Measurements from ENCODE around the gene CTDSPL. TPM values are rescaled to one million over a fixed set of nuclear protein-coding genes. Genes with fewer than 3 reads are reported as not detected.

The CTDSPL gene
- total and polyA plus RNA-seq, 2 of the 8 experiments (the other 6 are each of a cell fraction or from before 2014, with no cell fraction given), result 20.3 to 42.2 TPM

DNA sequence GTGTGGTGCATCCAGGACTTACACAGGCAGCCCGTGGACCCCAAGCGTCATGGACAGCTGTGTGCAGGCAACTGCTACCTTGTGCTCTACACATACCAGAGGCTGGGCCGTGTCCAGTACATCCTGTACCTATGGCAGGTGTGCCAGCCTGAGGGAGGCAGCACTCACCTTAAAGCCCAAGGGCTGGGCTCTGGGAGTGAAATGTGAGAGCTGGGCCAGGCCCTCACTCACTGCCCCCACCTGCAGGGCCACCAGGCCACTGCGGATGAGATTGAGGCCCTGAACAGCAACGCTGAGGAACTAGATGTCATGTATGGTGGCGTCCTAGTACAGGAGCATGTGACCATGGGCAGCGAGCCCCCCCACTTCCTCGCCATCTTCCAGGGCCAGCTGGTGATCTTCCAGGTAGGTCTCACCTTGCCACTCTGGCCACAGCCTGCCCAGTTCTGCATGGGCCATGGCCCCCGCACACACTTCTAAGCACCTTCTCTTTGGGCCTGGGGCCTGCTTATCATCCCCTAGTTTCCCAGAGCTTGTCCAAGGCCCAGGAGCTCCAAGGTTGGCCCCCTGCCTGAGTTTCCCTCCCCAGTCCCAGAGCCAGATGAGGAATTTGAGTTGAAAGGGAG lies 139.9 kb downstream of the CTDSPL start:
- DNase-seq (ENCODE audit: low read depth in 1 of 2, low spot score in 2 of 2), result peak in 1 of 2 experiments; percentile 69
- Histone ChIP-seq H3K79me2 (ENCODE audit: control insufficient read depth in 1 of 2, insufficient read depth in 2 of 2, low read length in 2 of 2) (no peaks in the 10 kb centered on the region), H3K27ac (ENCODE audit: low read depth, low read length) (no peak overlapping the region), H2BK5ac (ENCODE audit: low read depth, low read length) (no peak overlapping the region; the same call in 1 of the 2 replicates), H4K91ac (replicated peaks; ENCODE audit: insufficient read length, low read length) (no peak overlapping the region), H3K18ac (ENCODE audit: extremely low read depth, low read length) (no peak overlapping the region), H3K23ac (ENCODE audit: insufficient read length) (no peak overlapping the region), H4K8ac (ENCODE audit: extremely low read depth, insufficient read depth, low read length) (no peak overlapping the region), H3K4me2 (ENCODE audit: insufficient read depth in 1 of 2, low read depth in 2 of 2, low read length in 2 of 2) (no peak overlapping the region), H4K5ac (ENCODE audit: insufficient read length, low read depth, low read length) (no peak overlapping the region), H3K27me3 (replicated peaks in 1 of 4; ENCODE audit: control insufficient read depth in 3 of 4, extremely low read depth in 1 of 4, insufficient read depth in 3 of 4, low read length in 3 of 4) (peaks cover 0 to 13% (median 5%) of the 10 kb centered on the region in 4 experiments; a peak in 2 of 7 replicates), H2BK120ac (replicated peaks; ENCODE audit: low read depth, low read length) (no peak overlapping the region), H3K4ac (replicated peaks; ENCODE audit: insufficient read length, low read depth, low read length) (no peak overlapping the region), H3K4me1 (replicated peaks in 1 of 4; ENCODE audit: control insufficient read depth in 3 of 4, insufficient read depth in 4 of 4, low read length in 3 of 4) (peaks cover 0 to 10% (median 7%) of the 10 kb centered on the region in 4 experiments; a peak in 6 of 7 replicates), H3K23me2 (ENCODE audit: low read depth, low read length) (peaks cover 5% of the 10 kb centered on the region; the same call in 1 of the 2 replicates), H3K4me3 (ENCODE audit: extremely low read depth in 1 of 4, insufficient read depth in 2 of 4, low read depth in 3 of 4, low read length in 4 of 4) (no peak overlapping the region), H2AK5ac (ENCODE audit: low read depth, low read length) (no peak overlapping the region), H2BK20ac (ENCODE audit: low read length) (no peak overlapping the region), H3K36me3 (ENCODE audit: control insufficient read depth in 2 of 4, insufficient read depth in 4 of 4, low read length in 3 of 4) (peaks cover 0 to 2% (median under 1%) of the 10 kb centered on the region in 4 experiments; a peak in 1 of 8 replicates), H3K79me1 (ENCODE audit: low read depth, low read length) (no peaks in the 10 kb centered on the region; the same call in 1 of the 2 replicates), H3K9me3 (ENCODE audit: insufficient read depth in 2 of 2, low read depth in 1 of 2, low read length in 1 of 2) (no peaks in the 10 kb centered on the region), H3K14ac (ENCODE audit: insufficient read length) (no peak overlapping the region), H3K56ac (replicated peaks; ENCODE audit: insufficient read length, low read depth, low read length) (no peak overlapping the region), H4K20me1 (replicated peaks in 1 of 2; ENCODE audit: control insufficient read depth in 1 of 2, insufficient read depth in 2 of 2, low read length in 2 of 2) (peaks cover 0 to 6% of the 10 kb centered on the region in 2 experiments), H2BK12ac (ENCODE audit: low read depth, low read length) (no peak overlapping the region), H2AFZ (ENCODE audit: low read length) (no peak overlapping the region), H2BK15ac (ENCODE audit: low read length) (peak overlapping the region; percentile 37; the same call in 1 of the 2 replicates), H3K9ac (replicated peaks in 1 of 4; ENCODE audit: extremely low read depth in 1 of 4, low read depth in 3 of 4, low read length in 3 of 4) (no peak overlapping the region)
- CTCF ChIA-PET (ENCODE audit: partially characterized antibody), result interaction anchor here (0.6 to 5.3 kb wide), 25 partner anchors 11 to 654 kb away, joined by 3 to 75 read pairs (median 4); partner anchors contain the start of genes PLCD1 and VILL
- 85% methylated on average over 9 of the region's 9 CpGs; no CpG with 5 or more reads in 1 of the 2 experiments for WGBS, 2 experiments (ENCODE audit: extremely low coverage in 1 of 2, insufficient coverage in 1 of 2, insufficient read length in 1 of 2, insufficient replicate concordance in 2 of 2, low coverage in 1 of 2, low lambda C conversion rate in 2 of 2, missing lambda C conversion rate in 1 of 2)
- no peak for FAIRE-seq
- TF ChIP-seq RAD21 (IDR thresholded peaks at IDR 0.05 in 1 of 2, conservative IDR thresholded peaks at IDR 0.05 in 1 of 2; ENCODE audit: low read depth in 2 of 2, low read length in 2 of 2), result peak; percentile 25 to 36; a peak in 2 of 4 replicates
- TF ChIP-seq, protein P1, sequence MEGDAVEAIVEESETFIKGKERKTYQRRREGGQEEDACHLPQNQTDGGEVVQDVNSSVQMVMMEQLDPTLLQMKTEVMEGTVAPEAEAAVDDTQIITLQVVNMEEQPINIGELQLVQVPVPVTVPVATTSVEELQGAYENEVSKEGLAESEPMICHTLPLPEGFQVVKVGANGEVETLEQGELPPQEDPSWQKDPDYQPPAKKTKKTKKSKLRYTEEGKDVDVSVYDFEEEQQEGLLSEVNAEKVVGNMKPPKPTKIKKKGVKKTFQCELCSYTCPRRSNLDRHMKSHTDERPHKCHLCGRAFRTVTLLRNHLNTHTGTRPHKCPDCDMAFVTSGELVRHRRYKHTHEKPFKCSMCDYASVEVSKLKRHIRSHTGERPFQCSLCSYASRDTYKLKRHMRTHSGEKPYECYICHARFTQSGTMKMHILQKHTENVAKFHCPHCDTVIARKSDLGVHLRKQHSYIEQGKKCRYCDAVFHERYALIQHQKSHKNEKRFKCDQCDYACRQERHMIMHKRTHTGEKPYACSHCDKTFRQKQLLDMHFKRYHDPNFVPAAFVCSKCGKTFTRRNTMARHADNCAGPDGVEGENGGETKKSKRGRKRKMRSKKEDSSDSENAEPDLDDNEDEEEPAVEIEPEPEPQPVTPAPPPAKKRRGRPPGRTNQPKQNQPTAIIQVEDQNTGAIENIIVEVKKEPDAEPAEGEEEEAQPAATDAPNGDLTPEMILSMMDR (IDR thresholded peaks at IDR 0.05; ENCODE audit: control extremely low read depth in 1 of 3, insufficient read depth in 1 of 3, low read depth in 1 of 3, low read length in 3 of 3), result peak in 2 of 3 experiments; percentile 59 to 73; a peak in 3 of 4 replicates
- no peak for TF ChIP-seq POU5F1 (IDR thresholded peaks at IDR 0.05; ENCODE audit: low read depth, low read length)
- POLR2A ChIA-PET (ENCODE audit: partially characterized antibody), result no interaction called here
